OCI-LY1 (cell line): ENCODE results near the gene DDX1.

Source experiments
- H2AFZ ChIP-seq: fragments of 200-600 bp; sonication (generic), shearing (Covaris generic); 2 replicates; pipeline ENCODE4 v1.6.0; 2014; ENCODE audit warnings: antibody characterized with exemption, mild to moderate bottlenecking, low read length
- H3F3A ChIP-seq: fragments of 200-600 bp; sonication (generic), shearing (Covaris generic); 2 replicates; pipeline ENCODE4 v1.6.0; 2014; ENCODE audit warnings: mild to moderate bottlenecking, antibody characterized with exemption, low read length, moderate library complexity; ENCODE audit not compliant: insufficient read depth
- H3K27ac ChIP-seq: fragments of 200-600 bp; sonication (generic); 2 replicates; pipeline ENCODE4 v1.5.1; 2014; ENCODE audit warnings: low read length, mixed run types, mild to moderate bottlenecking, low read depth; ENCODE audit not compliant: poor library complexity, severe bottlenecking
- H3K27me3 ChIP-seq: fragments of 200-600 bp; sonication (generic); 2 replicates; pipeline ENCODE4 v1.6.0; 2014; ENCODE audit warnings: antibody characterized with exemption, mild to moderate bottlenecking, low read length, moderate library complexity; ENCODE audit not compliant: insufficient read depth
- H3K36me3 ChIP-seq: fragments of 200-600 bp; sonication (generic); 2 replicates; pipeline ENCODE4 v1.6.1; 2014; ENCODE audit warnings: mild to moderate bottlenecking, antibody characterized with exemption, low read length, moderate library complexity, mixed read lengths; ENCODE audit not compliant: insufficient read depth
- H3K4me1 ChIP-seq: fragments of 200-600 bp; sonication (generic); 2 replicates; pipeline ENCODE4 v1.5.1; 2014; ENCODE audit warnings: mild to moderate bottlenecking, low read length, moderate library complexity; ENCODE audit not compliant: insufficient read depth, severe bottlenecking
- H3K4me2 ChIP-seq: fragments of 200-600 bp; sonication (generic), shearing (Covaris generic); 2 replicates; pipeline ENCODE4 v1.6.1; 2014; ENCODE audit warnings: low read length
- H3K4me3 ChIP-seq: fragments of 200-600 bp; sonication (generic); 2 replicates; pipeline ENCODE4 v1.5.1; 2014; ENCODE audit warnings: low read length, low read depth, mild to moderate bottlenecking, mixed read lengths; ENCODE audit not compliant: poor library complexity, severe bottlenecking
- H3K79me2 ChIP-seq: fragments of 200-600 bp; shearing (Covaris generic); 2 replicates; pipeline ENCODE4 v1.6.1; 2016; ENCODE audit warnings: mixed run types, low read length, mixed read lengths; ENCODE audit not compliant: insufficient read depth
- H3K9ac ChIP-seq: fragments of 200-600 bp; sonication (generic), shearing (Covaris generic); 2 replicates; pipeline ENCODE4 v1.6.1; 2014; ENCODE audit warnings: mild to moderate bottlenecking, low read length, mixed read lengths
- H3K9me2 ChIP-seq: fragments of 200-600 bp; sonication (generic), shearing (Covaris generic); 2 replicates; pipeline ENCODE4 v1.6.1; 2014; ENCODE audit warnings: low read depth, mild to moderate bottlenecking, low read length, mixed read lengths
- H3K9me3 ChIP-seq: fragments of 200-600 bp; shearing (Covaris generic); 2 replicates; pipeline ENCODE4 v1.6.1; 2014; ENCODE audit warnings: low read length, mixed read lengths
- H4K20me1 ChIP-seq: fragments of 200-600 bp; sonication (generic), shearing (Covaris generic); 2 replicates; pipeline ENCODE4 v1.6.0; 2016; ENCODE audit warnings: mild to moderate bottlenecking, low read length; ENCODE audit not compliant: insufficient read depth
- EZH2 ChIP-seq: fragments of 200-600 bp; sonication (generic), shearing (Covaris generic); IDR thresholded peaks from 2 replicates; pipeline ENCODE4 v1.8.0; 2017; ENCODE audit warnings: borderline replicate concordance, mixed run types, mild to moderate bottlenecking, antibody characterized with exemption, low read length, moderate library complexity, mixed read lengths
- TF ChIP-seq, protein P1 (sequence below): fragments of 200-600 bp; sonication (generic), shearing (Covaris generic); IDR thresholded peaks from 2 replicates; pipeline ENCODE4 v1.5.1; 2017; ENCODE audit warnings: mild to moderate bottlenecking, antibody characterized with exemption, low read length, moderate library complexity, mixed read lengths

The DDX1 gene

DNA sequence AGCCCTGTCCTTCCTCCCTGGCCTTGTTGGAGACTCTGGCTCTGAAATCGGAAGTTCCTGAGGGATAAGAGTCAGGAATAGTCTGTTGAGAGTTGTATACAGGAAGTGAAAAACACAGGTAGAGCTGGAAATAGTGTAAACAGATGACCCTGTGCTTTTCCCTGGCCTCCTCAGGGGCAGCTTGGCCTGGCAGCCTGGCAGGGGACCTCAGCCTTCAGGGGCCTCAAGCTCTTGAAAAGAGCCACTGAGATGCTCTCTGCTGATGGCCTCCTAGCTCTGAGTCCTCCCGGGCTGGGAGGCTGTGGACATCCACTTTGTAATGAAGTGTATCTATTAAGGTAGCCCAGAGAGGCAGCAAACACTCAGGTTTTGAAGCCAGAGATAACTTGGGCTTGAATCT is 79.3 kb downstream of the DDX1 start:
- H3K9ac ChIP-seq = no peak overlapping the region
- peaks cover 7% of the 10 kb centered on the region; the same call in 1 of the 2 replicates for H3K27me3 ChIP-seq
- no peaks in the 10 kb centered on the region for H3K9me3 ChIP-seq
- H3F3A ChIP-seq = no peaks in the 10 kb centered on the region
- TF ChIP-seq, protein P1, sequence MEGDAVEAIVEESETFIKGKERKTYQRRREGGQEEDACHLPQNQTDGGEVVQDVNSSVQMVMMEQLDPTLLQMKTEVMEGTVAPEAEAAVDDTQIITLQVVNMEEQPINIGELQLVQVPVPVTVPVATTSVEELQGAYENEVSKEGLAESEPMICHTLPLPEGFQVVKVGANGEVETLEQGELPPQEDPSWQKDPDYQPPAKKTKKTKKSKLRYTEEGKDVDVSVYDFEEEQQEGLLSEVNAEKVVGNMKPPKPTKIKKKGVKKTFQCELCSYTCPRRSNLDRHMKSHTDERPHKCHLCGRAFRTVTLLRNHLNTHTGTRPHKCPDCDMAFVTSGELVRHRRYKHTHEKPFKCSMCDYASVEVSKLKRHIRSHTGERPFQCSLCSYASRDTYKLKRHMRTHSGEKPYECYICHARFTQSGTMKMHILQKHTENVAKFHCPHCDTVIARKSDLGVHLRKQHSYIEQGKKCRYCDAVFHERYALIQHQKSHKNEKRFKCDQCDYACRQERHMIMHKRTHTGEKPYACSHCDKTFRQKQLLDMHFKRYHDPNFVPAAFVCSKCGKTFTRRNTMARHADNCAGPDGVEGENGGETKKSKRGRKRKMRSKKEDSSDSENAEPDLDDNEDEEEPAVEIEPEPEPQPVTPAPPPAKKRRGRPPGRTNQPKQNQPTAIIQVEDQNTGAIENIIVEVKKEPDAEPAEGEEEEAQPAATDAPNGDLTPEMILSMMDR = no peak
- no peak for TF ChIP-seq EZH2
- H3K4me3 ChIP-seq = no peak overlapping the region
- H3K79me2 ChIP-seq = no peaks in the 10 kb centered on the region
- no peaks in the 10 kb centered on the region for H3K4me1 ChIP-seq
- no peaks in the 10 kb centered on the region for H4K20me1 ChIP-seq
- no peaks in the 10 kb centered on the region for H3K36me3 ChIP-seq
- no peak overlapping the region for H3K27ac ChIP-seq
- H3K4me2 ChIP-seq = no peak overlapping the region
- no peaks in the 10 kb centered on the region for H3K9me2 ChIP-seq
- H2AFZ ChIP-seq = no peak overlapping the region

DNA sequence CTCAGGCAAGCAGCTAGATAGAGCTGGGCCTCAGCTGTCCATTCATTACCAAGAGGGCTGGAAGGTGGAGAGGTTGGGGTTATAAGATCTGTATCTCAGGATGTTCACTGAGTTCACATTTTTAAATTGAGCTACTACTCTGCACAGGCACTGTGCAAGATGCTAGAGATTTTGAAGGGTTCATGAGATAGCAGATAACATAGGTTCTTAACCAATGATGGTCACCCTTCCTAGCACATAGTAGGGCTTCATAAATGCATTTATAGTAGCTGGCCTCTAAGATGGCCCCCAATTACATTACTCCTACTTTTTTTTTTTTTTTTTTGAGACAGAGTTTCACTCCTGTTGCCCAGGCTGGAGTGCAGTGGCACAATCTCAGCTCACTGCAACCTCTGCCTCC is 79.7 kb downstream of the DDX1 start:
- H2AFZ ChIP-seq = no peak overlapping the region
- H3K4me3 ChIP-seq = no peak overlapping the region
- H3K4me1 ChIP-seq = no peaks in the 10 kb centered on the region
- no peaks in the 10 kb centered on the region for H3K9me2 ChIP-seq
- H3F3A ChIP-seq = no peaks in the 10 kb centered on the region
- peaks cover 7% of the 10 kb centered on the region; the same call in 1 of the 2 replicates for H3K27me3 ChIP-seq
- no peak overlapping the region for H3K4me2 ChIP-seq
- H3K79me2 ChIP-seq = no peaks in the 10 kb centered on the region
- H3K36me3 ChIP-seq = no peaks in the 10 kb centered on the region
- no peak for TF ChIP-seq EZH2
- TF ChIP-seq, protein P1 = no peak
- no peaks in the 10 kb centered on the region for H3K9me3 ChIP-seq
- no peaks in the 10 kb centered on the region for H4K20me1 ChIP-seq
- H3K9ac ChIP-seq = no peak overlapping the region
- no peak overlapping the region for H3K27ac ChIP-seq

DNA sequence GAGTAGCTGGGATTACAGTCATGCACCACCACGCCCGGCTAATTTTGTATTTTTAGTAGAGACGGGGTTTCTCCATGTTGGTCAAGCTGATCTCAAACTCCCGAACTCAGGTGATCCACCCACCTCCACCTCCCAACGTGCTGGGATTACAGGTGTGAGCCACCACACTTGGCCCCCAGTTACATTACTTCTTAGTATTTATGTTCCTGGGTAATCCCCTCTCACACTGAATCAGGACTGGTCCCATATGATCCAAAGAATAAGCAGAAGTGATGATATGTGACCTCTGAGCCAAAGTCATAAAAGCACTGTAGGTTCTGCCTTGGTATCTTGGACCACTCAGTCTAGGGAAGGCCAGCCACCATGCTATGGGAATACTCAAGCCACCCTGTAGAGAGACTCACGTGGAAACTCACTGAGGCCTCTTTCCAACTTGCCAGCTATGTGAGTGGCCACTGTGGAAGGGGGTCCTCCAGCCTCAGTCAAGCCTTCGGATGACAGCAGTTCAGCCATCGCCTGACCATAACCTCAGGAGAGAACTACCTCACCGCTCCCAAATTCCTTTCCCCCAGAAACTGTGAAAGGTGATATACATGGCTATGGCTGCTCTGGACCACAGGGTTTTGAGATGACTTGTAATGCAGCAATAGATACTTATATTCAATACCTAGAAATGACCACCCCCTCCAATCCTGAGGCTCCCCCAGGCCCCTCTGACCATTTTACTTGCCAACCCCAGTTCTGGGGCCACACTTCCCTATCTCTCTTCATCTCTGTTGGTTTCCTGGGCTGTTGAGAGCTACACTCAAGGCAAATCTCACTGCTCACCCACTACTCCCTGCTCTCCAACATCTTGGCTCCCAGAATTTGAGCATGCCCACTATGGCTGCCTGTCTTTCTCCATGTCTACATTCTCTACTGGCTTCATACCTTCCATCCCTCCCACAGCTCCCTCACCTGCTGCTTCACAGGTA is 80.5 kb downstream of the DDX1 start:
- Histone ChIP-seq H3F3A (no peaks in the 10 kb centered on the region), H3K9me3 (no peaks in the 10 kb centered on the region), H3K27ac (no peak overlapping the region), H3K4me3 (no peak overlapping the region), H4K20me1 (no peaks in the 10 kb centered on the region), H3K9me2 (no peaks in the 10 kb centered on the region), H3K4me1 (no peaks in the 10 kb centered on the region), H3K4me2 (no peak overlapping the region), H3K27me3 (peaks cover 7% of the 10 kb centered on the region; the same call in 1 of the 2 replicates), H2AFZ (no peak overlapping the region), H3K36me3 (no peaks in the 10 kb centered on the region), H3K79me2 (no peaks in the 10 kb centered on the region), H3K9ac (no peak overlapping the region)
- no peak for TF ChIP-seq EZH2
- TF ChIP-seq, protein P1 = no peak
